Fibroblast of mammary gland (primary cell): Measurements from ENCODE around the gene CDA.

Source experiments
- DNase-seq: peaks from one replicate; pipeline ENCODE4 v3.0.0-alpha.2; 2010; ENCODE audit warnings: low read depth
- H3K4me3 ChIP-seq: 2 replicates; pipeline ENCODE4 v1.5.1; 2011; ENCODE audit warnings: low read depth, mild to moderate bottlenecking, low read length, moderate library complexity; ENCODE audit not compliant: control insufficient read depth
- CTCF ChIP-seq: conservative IDR thresholded peaks from 2 replicates; pipeline ENCODE4 v1.5.1; 2011; ENCODE audit warnings: low read depth, low read length, inconsistent platforms; ENCODE audit not compliant: control insufficient read depth, insufficient read depth

CDA gene

DNA sequence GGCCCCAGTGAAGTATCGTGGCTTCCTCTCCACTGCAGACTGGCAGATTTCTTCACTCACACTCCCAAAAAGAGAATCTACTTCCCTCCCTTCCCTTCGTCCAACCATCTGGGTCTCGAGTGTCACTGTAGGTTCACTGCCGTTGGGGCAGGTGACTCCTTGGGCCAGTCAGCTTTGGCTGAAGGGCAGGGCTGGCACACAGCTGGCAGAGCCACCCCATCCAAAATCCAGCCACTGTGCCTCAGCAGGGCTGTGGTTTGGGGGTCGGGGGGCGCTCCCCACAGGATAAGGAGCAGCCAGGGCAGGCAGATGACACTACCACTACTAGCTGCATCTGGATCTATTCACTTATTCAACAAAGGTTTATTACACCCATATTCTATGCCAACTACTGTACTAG, 54.2 kb downstream of the CDA start:
- DNase-seq, result no peak
- no peak overlapping the region for H3K4me3 ChIP-seq
- TF ChIP-seq CTCF, result no peak

- no peak overlapping the region for H3K4me3 ChIP-seq
- TF ChIP-seq CTCF, result no peak
- DNase-seq, result no peak
These were observed 55.5 kb downstream of the CDA start for GRCh38 chr1:20644416-20644815.

DNA sequence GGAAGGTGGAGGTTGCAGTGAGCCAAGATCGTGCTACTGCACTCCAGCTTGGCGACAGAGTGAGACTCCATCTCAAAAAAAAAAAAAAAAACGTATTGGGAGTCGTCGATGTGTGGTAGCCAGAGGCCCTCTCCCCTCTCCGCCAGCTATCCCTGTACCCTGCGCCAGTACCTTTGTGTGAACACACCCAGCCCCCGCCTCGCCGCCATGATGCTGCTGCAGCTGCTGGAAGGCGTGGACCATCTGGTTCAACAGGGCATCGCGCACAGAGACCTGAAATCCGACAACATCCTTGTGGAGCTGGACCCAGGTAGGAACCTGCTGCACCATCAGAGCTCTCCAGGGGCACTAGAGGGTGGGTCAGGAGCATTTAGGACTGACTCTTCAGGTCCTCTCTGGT, 56.5 kb downstream of the CDA start:
- DNase-seq, result no peak
- TF ChIP-seq CTCF, result no peak
- H3K4me3 ChIP-seq, result no peak overlapping the region

GRCh38 chr1:20648438-20648837, 59.5 kb downstream of the CDA start:
- no peak for DNase-seq
- TF ChIP-seq CTCF, result no peak
- no peak overlapping the region for H3K4me3 ChIP-seq

- no peak for TF ChIP-seq CTCF
- H3K4me3 ChIP-seq, result no peak overlapping the region
These were observed 60.0 kb downstream of the CDA start for GRCh38 chr1:20648946-20649345.

GRCh38 chr1:20652300-20652699, 63.4 kb downstream of the CDA start:
- H3K4me3 ChIP-seq, result no peak overlapping the region
- no peak for TF ChIP-seq CTCF
- DNase-seq, result no peak

More at GRCh38 chr1:20648946-20649345, 60.0 kb downstream of the CDA start:
- DNase-seq, result no peak

GRCh38 chr1:20654104-20654690, 65.3 kb downstream of the CDA start:
- H3K4me3 ChIP-seq, result no peak overlapping the region
- TF ChIP-seq CTCF, result no peak
- peak; percentile 83 for DNase-seq
